Activated CD4-positive, alpha-beta T cell treated with anti-CD3 and anti-CD28 coated beads for 4 hours (primary cell): Measurements from ENCODE around the gene MUL1.

Experiments used
- DNase-seq, 2 donors: peaks; one replicate each; pipeline ENCODE4 v3.0.0-alpha.2; 2020

The MUL1 gene

DNA sequence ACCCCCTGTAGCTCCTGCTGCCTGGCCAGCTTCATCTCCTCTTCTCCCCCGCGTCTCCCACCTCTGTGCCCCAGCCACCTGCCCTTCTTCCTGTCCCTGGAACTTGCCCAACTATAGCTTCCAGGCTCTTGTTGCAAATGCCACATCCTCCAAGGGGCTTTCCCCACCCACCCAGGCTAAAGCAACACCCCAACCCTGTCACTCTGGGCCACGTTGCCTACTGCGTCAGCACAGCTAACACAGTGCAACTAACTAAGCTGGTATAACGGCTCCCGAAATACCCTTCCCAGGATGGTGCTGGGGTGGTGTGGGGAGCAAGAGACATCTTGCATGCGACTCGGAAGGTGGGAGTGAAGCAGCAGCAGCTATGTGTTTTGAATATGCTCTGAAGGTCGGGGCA is 41.7 kb downstream of the MUL1 start:
- no peak for DNase-seq

DNA sequence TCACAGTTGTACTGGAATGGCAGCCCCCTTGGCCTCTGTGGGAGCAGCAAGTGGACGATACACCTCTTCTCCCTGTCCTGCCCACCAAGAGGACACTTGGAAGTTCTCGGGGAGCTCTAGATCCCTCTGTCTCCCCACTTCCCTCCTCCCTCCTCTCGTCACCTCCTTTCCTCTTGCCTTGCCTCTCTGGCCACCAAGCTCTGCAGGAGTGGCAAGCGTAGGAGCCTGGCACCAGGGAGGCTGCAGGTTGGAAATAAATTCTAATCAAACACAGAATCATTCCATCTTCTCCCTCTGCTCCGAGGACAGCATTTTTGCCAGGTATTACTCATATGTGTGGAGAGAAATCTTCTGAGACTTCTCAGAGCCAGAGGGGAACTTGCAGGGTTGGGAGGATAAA is 42.8 kb downstream of the MUL1 start:
- no peak for DNase-seq

DNA sequence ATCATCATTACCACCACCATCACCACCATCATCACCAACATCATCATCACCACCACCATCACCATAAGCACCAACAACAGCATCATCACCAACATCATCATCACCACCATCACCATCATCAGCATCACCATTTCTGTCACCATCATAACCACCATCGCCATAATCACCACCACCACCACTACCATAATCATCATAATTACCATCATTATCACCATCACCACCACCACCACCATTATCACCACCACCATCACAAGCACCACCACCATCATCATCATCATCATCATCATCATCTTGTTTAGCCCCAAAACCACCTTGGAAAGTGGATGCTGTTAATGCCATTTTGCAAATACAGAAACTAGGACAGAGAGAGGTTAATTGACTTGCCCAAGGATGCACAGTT is 44.4 kb downstream of the MUL1 start:
- DNase-seq = no peak

DNA sequence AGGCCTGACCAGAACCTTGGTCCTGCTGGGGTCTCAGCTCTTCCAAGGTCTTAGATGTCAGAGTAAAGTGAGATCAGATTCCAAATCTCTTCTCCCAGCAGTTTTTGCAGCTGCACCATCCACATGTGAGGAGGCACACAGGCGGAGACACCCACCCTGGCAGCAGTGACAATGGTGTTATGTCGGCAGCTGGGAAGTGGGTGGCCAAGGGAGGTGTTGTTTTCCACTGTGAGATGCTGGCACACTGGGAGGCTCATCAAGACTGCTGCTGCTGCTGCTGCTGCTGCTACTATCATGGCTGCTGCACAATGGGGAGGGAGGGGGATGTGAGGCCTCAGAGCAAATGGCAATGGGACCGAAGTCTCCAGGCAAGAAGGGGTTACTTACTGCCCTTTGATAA is 45.6 kb downstream of the MUL1 start:
- no peak for DNase-seq

DNA sequence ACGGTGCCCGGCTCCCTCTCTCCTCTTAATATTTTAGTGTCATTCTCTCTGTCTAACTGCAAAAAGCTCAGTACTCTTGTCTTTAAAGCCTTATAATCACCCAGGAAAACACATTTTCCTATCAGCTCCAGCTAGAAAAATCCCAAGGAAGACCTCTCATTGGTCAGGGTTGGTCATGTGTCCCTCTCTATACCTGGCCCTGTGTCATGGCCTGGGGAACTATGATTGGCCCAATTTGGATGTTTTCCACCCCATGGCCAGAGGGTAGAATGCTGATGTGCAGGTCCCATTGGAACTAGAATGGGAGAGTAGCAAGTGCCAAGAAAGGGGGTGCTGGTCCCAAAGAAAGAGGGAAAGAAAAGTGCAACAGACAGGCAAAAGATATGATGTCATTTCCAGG is 49.2 kb downstream of the MUL1 start:
- no peak for DNase-seq

DNA sequence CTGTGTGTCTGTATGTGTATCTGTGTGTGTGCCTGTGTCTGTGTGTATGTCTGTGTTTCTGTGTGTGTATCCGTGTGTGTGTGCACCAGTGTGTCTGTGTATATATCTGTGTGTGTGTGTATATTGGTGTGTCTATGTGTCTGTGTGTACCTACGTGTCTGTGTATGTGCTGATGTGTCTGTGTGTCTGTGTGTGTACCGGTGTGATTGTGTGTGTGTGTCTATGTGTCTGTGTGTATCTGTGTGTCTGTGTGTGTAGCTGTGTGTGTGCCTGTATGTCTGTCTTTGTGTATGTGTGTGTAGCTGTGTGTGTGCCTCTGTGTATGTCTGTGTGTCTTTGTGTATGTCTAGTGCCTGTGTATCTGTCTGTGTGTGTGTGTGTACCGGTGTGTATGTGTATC is 53.9 kb downstream of the MUL1 start:
- no peak for DNase-seq

DNA sequence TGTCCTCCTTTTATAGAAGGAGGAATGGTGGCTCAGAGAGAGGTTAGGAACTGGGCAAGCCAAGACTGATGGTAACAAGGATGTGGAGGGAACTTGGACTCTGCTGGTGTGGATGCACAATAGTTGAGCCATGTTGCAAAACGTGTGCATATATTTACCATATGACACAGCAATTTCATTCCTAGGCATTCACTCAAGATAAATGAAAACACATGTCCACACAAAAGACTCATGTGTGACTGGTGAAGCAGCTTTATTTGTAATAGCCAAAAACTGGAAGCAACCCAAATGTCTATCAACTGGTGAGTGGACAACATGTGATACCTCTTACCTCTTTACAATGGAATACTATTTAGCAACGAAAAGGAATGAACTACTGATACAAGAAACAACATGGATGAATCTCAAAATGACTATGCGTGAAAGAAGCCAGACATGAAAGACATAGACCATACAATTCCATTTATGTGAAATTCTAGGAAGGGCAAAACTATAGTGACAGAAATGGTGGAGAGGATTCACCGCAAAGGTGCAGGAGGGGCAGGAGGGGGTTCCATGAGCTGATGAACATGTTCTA is 58.1 kb downstream of the MUL1 start:
- no peak for DNase-seq
